Activated T-cell treated with anti-CD3 and anti-CD28 coated beads for 4 hours (primary cell): ENCODE results near the gene HOXB13.

ENCODE experiments used
- DNase-seq: peaks from one replicate; pipeline ENCODE4 v3.0.0-alpha.2; 2020

The HOXB13 gene

DNA sequence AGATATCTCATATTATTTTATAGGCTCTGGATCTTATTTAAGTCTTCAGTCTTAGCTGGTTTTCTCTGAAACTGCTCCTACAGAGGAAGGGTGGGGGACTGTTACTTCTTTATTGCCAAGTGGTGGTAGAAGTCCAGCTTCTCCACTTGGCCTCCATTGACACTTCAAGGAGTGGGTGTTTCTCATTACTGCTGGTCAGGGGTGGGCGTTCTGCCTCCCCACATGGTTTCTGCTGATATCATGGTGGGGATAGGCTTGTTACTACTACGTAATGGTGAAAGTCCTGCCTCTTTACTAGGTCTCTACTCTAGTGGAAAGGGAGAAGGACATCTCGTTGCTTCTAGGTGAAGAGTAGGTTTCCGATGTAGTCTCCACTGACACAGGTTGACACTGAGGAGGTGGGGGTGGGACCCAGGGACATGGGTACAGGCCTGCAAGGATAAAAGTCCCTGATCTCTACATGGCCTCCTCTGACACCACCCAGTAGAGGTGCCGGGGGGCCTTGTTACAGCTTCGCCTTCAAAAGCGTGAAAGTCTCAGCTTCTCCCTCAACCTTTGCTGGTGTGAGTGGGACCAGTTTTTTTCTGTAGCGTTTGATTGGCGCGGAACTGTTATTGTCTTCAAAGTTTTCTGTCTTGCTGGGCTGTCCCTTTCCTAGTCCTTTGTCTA lies 26.6 kb downstream of the HOXB13 start:
- no peak for DNase-seq

DNA sequence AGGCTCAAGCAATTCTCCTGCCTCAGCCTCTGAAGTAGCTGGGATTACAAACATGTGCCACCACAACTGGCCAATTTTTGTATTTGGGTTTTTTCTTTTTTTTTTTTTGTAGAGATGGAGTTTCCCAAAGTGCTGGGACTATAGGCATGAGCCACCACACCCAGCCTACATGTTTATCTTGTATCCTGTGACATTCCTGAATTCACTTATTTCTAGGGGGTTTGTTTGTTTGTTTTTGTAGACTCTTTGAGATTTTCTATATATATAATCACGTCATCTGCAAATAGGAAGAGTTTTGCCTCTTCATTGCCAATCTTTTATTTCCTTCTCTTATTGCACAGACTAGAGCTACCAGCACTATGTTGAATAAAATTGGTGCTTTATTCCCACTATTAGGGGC lies 35.4 kb downstream of the HOXB13 start:
- no peak for DNase-seq

GRCh38 chr17:48692049-48692448 lies 36.5 kb downstream of the HOXB13 start:
- DNase-seq, result no peak

GRCh38 chr17:48690655-48691054 lies 37.9 kb downstream of the HOXB13 start:
- no peak for DNase-seq

- DNase-seq, result no peak
Observed at GRCh38 chr17:48681609-48682008, 46.9 kb downstream of the HOXB13 start.

GRCh38 chr17:48679385-48680096 lies 49.0 kb downstream of the HOXB13 start:
- DNase-seq, result no peak

DNA sequence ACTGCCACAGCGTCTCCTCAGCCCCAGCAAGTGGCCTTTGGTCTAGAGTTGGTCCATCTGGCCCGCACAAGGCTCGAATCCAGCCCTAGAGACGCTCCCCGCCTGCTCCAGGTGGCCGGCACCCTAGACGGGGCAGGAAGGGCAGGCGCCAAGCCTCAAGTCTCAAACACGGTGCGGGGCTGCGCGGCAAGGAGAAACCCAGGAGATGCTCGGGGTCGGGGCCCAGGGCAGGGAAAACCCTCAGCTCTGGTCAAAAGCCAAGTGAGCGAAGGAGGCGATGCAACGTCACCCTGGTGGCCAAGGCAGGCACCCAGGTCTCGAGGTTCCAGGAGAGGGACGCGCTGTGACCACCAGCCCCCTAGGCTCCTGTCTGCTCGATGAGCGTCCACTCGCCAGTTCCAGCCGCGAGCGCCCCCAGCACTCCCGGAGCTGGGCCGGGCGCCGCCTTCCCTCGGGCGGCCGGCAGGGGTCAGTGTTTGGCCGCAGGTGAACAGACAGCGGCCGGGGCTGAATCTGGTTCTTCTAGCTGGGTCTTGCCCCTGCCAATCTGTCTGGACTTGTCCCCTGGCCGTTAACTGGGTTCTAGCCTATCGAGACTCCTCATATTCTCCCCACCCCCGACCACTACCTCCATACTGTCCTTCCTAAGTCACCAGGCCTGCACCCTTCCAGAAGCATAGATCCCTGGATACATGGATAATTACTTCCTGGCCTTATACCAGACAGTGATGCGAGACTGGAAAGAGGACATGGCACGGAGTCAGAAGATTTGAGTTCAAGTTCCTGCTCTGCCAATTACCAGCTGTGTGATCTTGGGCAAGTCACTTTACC lies 50.2 kb downstream of the HOXB13 start:
- peak; percentile 60 for DNase-seq

- DNase-seq, result no peak
Observed at GRCh38 chr17:48676963-48677558, 51.5 kb downstream of the HOXB13 start.
